Fibroblast of pulmonary artery (primary cell): ENCODE data around the gene GGT6.
A peak's percentile ranks its signal among the peaks of the same experiment; 100 is the strongest.

Experiments used
- DNase-seq: peaks from one replicate; pipeline ENCODE4 v3.0.0-alpha.2; 2010; ENCODE audit warnings: low read depth
- H3K4me3 ChIP-seq: replicated peaks from 2 replicates; pipeline ENCODE4 v1.5.1; 2011; ENCODE audit warnings: low read depth, mild to moderate bottlenecking, control low read depth, low read length, moderate library complexity
- TF ChIP-seq, protein P1 (sequence below): IDR thresholded peaks from 2 replicates; pipeline ENCODE4 v1.5.1; 2011; ENCODE audit warnings: mild to moderate bottlenecking, control low read depth, low read length, inconsistent platforms; ENCODE audit errors: missing control alignments

Gene GGT6

DNA sequence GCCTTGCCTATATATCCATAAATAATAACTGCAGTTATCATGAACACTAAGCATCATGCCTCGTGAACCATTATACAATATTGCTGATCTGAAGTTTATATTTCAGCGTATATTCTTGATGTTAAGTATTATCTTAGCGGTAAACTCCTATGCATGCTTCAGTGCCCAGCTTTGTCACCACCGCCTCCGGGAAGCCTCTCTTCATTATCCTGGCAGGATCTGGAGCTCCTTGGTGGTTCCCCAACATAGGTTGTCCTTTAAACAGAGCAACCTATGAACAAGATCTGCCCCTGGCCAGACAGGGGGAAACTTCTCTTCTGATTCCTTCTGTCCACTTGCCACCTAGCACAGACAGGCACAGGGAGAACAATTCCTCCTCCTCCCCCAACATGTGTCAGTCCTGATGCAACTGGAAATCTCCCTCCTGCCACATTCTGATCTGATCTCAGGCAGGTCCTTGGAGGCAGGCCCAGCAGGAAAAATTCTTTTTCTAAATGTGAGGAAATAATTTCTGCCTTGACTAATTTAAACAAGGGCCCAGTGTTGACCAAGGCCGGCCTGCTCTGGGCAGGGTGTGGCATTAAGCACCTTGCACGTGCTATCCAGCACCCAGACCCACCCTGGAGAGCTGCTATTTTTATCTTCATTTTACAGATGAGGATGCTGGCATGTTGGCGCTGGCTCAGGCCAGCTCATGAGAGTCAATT lies 39.3 kb downstream of the GGT6 start:
- no peak overlapping the region for H3K4me3 ChIP-seq
- TF ChIP-seq, protein P1, sequence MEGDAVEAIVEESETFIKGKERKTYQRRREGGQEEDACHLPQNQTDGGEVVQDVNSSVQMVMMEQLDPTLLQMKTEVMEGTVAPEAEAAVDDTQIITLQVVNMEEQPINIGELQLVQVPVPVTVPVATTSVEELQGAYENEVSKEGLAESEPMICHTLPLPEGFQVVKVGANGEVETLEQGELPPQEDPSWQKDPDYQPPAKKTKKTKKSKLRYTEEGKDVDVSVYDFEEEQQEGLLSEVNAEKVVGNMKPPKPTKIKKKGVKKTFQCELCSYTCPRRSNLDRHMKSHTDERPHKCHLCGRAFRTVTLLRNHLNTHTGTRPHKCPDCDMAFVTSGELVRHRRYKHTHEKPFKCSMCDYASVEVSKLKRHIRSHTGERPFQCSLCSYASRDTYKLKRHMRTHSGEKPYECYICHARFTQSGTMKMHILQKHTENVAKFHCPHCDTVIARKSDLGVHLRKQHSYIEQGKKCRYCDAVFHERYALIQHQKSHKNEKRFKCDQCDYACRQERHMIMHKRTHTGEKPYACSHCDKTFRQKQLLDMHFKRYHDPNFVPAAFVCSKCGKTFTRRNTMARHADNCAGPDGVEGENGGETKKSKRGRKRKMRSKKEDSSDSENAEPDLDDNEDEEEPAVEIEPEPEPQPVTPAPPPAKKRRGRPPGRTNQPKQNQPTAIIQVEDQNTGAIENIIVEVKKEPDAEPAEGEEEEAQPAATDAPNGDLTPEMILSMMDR: no peak
- DNase-seq: peak; percentile 52

DNA sequence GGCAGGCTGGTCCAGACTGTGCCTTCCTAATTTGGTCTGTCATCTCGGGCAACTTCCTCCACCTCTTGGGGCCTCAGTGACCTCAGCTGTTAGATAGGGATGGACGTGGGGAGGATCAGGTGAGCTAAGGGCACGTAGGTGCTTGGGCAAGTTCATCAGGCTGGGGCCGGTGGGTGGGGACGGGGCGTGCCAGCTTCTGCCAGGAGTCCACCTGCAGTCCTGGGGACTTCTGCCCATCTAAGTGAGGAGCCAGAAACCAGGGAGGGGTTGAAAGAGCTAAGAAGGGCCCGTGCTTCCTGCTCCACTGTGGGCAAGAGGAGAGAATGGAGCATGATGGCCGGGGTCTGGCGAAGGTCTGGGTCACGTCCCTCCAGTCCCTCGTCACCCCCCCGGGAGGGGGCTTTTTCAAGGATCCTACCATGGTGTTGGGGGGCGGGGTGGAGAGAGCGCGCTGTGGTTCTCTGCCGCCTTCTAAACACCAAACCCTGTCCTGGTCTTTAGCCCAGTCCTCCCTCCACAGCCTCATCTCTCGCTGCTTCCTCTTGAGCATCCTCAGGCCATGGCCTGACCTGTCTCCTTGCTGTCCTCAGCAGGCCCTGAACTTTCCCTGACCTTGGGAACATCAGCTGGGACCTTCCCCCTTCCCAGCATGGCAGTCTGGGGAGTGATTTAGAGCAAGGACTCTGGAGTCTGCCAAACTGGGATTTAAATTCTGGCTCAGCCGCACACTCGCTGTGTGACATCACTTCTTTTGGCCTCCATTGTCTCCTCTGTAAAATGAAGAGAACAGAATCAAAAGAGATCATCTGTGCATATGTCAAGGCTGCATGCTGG lies 40.1 kb downstream of the GGT6 start:
- no peak for DNase-seq
- TF ChIP-seq, protein P1: no peak

DNA sequence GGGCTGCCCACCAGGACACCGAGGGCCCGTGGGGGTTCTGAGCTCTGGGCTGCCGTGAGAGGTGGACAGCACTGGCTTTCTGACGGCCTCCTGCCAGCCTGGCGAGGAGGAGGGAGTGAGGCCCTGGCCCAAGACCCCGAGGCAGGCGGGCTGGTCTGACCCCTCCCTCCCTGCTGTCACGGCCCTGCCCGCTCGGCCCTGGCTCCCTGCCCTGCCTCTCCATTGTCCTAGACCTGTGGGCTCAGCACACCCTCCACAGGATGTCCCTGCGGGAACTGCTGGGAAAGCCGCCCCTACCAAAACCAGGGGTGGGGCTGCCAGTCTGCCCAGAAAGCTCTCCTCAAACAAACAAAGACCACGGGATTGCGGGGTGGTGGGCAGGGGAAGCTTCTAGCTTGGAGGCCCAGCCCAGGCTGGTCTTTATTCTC lies 41.0 kb downstream of the GGT6 start:
- H3K4me3 ChIP-seq: no peak overlapping the region
- DNase-seq: no peak
- TF ChIP-seq, protein P1: no peak

More for the DNA sequence above, 40.1 kb downstream of the GGT6 start:
- H3K4me3 ChIP-seq: no peak overlapping the region

DNA sequence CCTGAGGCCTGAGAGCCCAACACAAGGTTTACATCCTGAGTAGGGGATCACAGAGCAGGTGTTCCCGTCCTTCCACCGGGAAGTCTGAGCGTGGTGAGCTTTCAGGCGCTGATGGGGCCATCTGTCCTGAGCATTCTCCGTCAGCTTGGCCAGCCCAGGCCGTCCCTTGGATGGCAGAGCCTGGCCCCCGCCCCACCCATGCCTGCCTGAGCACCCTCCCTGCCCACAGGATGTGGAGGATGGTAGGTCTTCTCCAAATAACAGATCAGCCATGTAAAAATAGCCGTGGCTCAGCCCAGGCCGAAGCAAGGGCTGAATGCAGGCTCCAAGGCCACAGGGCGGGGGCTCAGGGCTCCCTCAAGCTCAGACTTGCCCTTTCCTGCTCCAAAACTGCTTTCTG lies 41.5 kb downstream of the GGT6 start:
- no peak overlapping the region for H3K4me3 ChIP-seq
- TF ChIP-seq, protein P1: no peak

DNA sequence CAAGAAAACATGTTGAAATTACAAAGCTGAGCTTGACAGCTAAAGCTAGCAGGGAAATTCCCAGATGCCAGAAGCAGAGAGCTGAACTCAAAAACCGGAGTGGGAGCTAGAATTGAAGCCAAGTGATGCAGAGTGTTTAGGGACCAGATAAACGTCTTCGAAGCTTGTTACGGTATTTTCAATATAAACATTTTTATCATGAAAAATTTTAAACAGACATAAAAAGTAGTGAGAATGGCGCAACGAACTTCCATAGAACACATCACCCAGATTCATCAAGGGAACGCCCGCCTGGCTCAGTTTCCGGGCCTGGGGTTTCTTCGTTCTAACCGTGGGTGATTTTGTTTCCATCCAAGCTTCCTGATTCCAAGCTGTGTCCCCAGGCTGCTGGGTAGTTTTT lies 43.6 kb downstream of the GGT6 start:
- H3K4me3 ChIP-seq: no peak overlapping the region
- DNase-seq: peak; percentile 56
- TF ChIP-seq, protein P1: no peak

More for the DNA sequence above, 41.5 kb downstream of the GGT6 start:
- DNase-seq: no peak

DNA sequence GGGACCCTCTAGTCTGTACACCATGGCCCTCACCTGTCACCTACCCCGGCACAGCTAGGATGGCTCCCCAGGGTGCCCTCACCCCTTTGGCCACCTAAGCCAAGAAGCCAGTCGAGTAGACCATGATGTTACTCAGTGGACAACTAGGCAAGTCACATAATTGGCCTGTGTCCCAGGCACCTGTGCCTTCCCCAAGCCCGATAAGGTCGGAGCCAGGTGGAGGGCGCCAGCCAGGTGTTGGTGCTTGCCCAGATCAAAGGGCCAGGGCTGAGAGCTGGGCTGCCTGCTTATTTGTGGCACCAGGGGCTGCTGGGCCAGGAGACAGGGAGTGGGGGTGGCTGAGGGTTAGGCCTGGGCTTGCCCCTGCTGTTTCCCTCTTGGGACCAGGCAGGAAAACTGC lies 44.9 kb downstream of the GGT6 start:
- no peak overlapping the region for H3K4me3 ChIP-seq
- DNase-seq: no peak
- TF ChIP-seq, protein P1: no peak
